GM21529 (cell line): Measurements from ENCODE around the gene RPS6KA2.

ENCODE experiments used
- ATAC-seq: cut with Tn5 transposase; IDR thresholded peaks from one replicate; pipeline ENCODE4 v1.9.1; 2021; ENCODE audit not compliant: unreplicated experiment

The RPS6KA2 gene

GRCh38 chr6:166492092-166492741, 134.8 kb downstream of the RPS6KA2 start:
- no peak for ATAC-seq

GRCh38 chr6:166490671-166491500, 136.2 kb downstream of the RPS6KA2 start:
- ATAC-seq: no peak

- no peak for ATAC-seq
These were observed 137.5 kb downstream of the RPS6KA2 start for GRCh38 chr6:166489301-166490155.

GRCh38 chr6:166488701-166489100, 138.3 kb downstream of the RPS6KA2 start:
- no peak for ATAC-seq

GRCh38 chr6:166488076-166488685, 138.9 kb downstream of the RPS6KA2 start:
- peak; percentile 91 for ATAC-seq

- no peak for ATAC-seq
These were observed 139.9 kb downstream of the RPS6KA2 start for GRCh38 chr6:166487148-166487547.

- ATAC-seq: no peak
These were observed 140.5 kb downstream of the RPS6KA2 start for GRCh38 chr6:166486536-166486880.

GRCh38 chr6:166485651-166486535, 141.2 kb downstream of the RPS6KA2 start:
- ATAC-seq: no peak

- ATAC-seq: no peak
These were observed 142.2 kb downstream of the RPS6KA2 start for GRCh38 chr6:166484863-166485262.

- ATAC-seq: no peak
These were observed 143.3 kb downstream of the RPS6KA2 start for GRCh38 chr6:166483573-166484250.

- ATAC-seq: no peak
These were observed 144.0 kb downstream of the RPS6KA2 start for GRCh38 chr6:166483026-166483425.

GRCh38 chr6:166478782-166479592, 148.1 kb downstream of the RPS6KA2 start:
- ATAC-seq: no peak

GRCh38 chr6:166477647-166478365, 149.2 kb downstream of the RPS6KA2 start:
- ATAC-seq: no peak

- ATAC-seq: no peak
These were observed 150.3 kb downstream of the RPS6KA2 start for GRCh38 chr6:166476634-166477215.

GRCh38 chr6:166476061-166476591, 150.9 kb downstream of the RPS6KA2 start:
- no peak for ATAC-seq

- no peak for ATAC-seq
These were observed 152.1 kb downstream of the RPS6KA2 start for GRCh38 chr6:166474721-166475565.
